CD4-positive, alpha-beta T cell treated with Interleukin-4 for 1 hour (primary cell): Measurements from ENCODE around the gene AFF2.

ENCODE experiments used
- DNase-seq, 2 donors: peaks; one replicate each; pipeline ENCODE4 v3.0.0-alpha.2; 2020 to 2022

The AFF2 gene

DNA sequence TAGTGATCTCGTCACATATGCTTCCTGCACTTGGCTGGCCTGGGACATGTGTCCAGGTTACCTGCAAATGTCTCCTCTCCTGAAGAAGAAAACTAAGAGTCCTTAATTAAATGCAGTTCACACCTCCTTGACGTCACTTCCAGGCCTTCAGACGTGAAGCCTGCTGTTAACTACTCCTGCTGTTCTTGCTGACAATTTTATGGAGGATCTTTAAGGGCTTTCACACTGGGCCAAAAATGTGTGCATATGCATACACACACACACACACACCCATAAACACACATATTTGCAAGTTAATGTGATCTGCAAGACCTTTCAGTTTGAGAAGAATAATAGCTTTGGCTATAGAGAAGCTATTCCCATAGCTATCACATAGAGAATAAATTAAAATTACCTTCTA lies 267.9 kb downstream of the AFF2 start:
- no peak for DNase-seq

DNA sequence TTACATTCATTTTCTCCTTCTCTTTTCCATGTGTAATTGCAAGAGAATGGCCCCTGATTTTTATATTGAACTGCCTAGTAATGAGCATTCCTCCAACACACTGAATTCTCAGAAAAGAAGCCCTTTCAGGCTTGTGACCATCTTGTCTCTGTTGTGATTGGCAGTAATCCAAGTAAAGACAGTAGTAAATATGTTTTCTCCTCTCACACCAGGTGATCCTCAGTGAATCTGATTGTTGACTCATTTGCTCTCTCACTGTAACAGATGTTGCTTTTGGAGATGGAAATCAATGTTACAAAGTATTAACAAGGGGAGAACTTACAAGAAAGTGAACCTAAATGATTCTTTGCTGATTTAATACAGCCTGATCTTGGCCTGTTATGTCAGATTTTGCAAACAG lies 271.0 kb downstream of the AFF2 start:
- no peak for DNase-seq

DNA sequence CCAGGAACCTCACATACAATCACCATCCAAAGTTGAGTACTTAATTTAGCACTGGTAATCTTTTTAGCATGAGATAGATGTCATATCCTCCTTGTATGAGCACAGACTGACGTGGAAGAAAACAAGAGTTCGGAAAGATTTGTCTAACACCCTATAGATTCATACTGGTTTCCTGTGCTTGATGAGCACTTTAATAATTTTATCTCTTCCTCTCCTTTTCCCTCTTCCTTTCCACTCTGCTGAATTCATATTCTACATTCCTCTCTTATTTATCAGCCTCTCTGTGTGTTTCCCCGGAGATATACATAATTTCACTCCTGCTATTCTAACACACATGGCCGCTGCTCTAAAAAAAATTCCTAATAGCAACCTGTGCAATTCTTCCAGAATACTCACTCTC lies 273.9 kb downstream of the AFF2 start:
- no peak for DNase-seq

DNA sequence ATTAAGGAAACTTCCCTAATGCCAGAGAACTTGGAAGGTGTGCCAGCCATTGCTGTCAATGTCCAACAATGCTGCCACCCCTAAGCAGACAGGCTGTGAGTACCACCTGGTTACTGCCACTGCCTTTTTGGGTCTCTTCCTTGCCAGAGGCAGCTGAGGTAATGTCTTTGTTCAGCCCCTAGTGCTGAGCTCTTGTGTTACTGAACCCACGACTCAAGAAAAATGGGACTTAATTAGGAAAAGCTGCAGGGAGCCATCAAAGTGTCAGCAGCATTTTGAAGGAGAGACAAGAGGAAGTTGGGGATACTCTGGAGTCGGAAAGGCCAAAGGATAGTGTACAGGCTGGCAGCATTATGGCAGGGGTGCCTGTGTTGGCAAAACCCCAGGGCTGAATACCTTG lies 283.7 kb downstream of the AFF2 start:
- no peak for DNase-seq

DNA sequence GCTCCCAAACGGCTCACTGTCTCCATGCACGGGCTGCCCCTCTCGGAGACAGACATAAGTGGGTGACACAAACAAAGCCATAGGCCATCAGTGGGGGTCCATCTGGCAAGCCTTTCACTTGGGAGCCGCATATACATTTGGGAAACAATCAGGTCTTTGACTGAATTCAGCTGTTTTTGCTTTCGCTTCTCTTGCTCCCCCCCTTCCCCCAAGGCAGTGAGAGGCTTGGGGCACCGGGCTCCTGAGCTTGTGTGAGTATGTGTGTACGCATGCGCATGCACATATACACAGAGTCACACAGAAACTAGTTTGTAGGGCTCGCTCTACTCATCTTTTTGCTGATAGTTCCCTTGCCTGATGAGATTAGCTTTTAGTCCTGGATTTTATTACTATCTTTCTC lies 284.4 kb downstream of the AFF2 start:
- no peak for DNase-seq

DNA sequence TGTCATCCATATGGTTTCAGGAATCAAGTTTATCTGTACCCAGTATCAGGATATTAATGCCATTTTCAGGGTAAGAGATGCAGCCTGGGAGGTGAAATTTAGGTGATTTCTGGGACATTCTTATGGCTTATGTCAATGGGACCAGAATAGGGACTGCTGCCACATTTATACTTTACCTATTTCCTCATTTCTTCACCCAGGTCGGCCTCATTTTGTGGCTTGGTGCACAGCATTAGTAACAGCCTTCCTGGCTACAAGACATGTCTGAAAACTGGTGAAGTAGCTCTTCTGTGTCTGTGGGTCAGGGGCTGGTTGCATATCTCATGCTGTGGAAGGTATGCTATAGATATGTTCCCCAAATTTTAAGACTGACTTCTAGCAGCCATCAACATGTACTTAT lies 284.8 kb downstream of the AFF2 start:
- no peak for DNase-seq

DNA sequence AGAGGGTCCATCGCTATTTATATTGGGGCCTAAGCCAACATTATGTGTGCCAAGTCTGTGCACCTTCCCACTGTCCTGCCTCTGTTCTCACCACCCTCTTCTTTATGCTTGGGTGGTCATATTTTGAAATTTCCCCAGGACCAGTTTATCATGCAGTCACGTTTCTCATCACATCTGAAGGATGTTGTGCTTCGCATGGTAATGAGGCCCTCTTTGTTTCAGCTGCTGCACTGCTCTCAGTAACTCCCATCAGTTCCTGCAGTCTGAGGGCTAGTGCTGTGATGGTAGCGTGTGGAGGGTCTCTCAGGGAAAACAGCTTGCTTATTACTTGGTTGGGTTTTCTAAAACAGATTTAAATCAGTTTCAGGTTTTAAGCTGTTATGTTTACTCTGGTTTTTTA lies 288.0 kb downstream of the AFF2 start:
- DNase-seq, result no peak

DNA sequence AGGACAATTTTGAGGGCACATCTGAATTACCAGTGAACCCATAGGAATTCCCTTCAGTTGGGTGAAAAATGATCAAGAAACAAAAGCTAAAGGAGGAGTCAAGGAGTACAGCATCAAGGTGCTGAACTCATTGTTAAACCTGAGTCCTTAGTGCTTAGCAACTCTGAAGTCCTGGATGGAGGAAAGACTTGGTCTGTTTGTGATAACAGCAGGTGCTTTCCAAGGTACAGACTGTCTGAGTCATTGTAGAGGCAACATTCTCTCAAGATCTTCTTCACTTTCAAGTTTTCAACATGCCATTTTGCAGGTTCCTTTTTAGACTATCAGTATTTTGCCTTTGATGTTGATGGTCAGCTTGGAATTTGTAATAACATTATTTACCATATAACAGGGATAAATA lies 293.9 kb downstream of the AFF2 start:
- DNase-seq, result no peak

DNA sequence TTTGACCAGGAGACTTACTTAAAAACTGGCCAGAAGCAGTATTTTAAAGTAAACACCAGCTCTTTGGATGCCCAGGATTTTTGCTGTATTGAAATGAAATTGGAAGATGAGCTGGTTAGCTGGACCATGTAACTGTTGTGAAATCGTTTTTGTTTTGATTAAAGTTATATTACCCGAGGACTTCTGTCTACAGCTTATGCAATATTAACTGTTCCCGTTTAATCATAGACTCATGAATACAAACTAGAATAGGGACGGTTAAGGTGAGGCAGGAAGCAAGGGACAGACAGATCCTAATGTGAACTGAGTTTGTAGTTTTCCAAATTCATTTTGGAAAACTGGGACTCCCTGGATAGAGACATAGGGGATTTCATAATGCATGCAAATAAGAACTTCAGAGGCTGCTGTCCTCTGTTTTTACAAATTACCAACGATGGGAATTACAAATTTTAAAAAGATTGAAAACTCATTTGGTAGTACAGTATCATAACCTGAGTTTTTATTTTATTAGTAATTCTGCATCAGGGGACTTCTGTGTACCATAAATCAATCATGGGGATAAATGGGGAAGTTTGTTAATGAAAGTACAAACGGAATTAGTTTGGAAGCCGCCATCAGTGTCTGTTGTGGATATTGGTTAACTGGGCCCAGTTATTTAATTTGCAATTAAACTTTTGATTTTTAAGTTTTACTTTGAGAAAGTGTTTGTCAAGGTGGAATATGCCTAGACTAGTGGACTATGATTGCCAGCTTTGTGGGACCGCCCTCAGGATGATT lies 304.4 kb downstream of the AFF2 start:
- DNase-seq, result no peak

DNA sequence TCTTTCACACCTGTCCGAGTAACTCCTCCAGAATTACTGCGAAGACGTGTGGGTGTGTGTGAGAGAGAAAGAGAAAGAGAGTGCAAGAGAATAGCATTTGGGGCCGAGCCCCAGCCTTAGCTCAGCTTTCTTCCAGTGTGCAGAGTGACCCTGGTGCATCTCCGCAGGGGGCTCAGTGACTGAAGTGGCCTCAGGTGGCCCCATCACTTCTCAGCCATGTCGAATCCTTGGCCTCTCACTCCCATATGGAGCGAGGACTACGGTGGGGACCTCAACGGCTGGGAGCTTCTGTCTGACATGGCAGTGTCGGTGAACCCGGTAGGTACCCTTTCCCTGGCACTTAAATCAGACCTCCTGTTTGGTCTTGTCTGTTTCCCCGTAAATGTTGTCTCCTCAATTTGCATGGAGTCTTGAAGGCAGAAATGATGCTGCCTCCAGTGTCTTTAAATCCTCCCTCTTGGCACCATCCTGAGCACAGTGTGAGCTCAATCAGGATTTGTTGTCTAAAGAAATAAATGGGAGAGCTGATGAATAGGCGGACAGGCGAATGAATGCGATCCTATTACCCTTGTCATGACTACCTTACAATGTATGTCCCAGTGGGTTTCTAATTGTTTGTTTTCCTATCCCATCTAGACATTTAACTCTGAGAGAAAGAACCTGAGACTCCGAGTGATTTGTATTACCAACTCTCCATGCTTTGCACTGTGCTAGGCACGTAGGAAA lies 305.9 kb downstream of the AFF2 start:
- DNase-seq, result no peak

DNA sequence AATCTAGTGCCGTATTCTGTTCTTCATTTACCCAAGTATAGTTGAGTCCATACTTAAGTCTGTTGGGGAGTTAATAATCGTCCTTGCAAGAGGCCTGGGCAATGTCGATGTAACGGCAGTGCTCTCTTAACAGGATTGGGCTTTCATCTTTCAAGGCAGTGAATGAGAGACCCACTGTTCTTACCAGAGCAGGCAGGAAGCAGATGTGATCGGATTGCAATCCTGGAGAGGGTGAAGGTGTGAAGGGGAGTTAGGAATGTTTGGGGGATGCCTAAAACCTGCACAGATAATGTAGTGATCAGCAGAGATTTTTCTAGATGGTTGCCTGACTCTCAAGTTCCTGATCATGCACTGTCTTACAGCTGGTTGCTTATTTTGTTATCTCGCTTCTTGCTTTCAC lies 308.4 kb downstream of the AFF2 start:
- DNase-seq, result no peak

DNA sequence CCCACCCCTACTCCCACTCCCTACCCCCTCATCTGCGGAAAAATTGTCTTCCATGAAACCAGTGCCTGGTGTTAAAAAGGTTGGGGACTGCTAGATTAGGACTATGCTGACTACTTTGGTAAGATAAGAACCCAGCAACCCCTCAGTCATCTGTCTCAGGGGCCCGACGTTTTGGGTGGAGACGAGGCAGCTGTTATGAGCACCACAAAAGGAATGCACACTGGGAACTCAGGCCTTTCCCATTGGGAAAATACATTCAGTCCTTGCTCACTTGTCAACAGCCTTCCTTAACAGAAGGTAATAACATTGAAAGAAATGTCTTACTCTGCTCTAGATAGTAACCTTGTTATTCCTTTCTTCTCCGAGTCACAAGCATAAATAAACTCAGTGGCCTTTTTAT lies 310.8 kb downstream of the AFF2 start:
- no peak for DNase-seq

DNA sequence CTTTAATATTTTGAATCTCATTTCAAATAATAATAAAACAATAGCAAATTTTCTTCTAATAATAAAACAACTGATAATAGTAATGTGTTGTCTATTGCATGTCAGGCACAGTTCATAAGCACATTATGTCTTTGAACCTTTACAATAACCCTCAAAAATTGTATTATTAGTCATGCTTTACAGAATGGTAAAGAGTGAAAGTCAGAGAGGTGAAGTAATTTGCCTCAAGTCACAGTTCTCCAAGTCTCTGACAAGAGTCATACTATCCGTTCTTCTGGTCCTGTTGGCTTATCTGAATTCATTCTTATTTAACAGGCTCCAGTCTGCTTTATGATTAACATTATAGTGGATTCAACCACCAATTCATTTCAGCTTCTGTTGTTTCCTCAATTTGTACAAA lies 313.0 kb downstream of the AFF2 start:
- no peak for DNase-seq

DNA sequence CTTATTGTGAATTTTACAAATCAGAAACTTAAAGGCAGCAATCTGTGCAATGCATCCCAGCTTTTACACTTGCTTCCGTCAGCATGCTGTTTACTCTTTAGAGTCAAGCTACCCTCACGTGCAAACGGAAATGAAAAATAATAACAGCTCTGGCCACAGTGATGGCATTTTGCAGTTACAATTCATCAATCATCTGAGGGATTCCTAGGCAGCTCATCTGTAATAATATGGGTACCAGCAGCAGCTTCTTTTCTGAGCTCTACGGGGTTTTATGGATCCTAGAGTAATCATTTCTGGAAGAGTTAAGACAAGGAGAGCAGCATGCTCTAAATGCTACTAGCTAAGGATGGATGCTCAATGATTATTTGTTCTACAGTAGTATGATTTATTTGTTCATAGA lies 313.6 kb downstream of the AFF2 start:
- DNase-seq, result no peak

DNA sequence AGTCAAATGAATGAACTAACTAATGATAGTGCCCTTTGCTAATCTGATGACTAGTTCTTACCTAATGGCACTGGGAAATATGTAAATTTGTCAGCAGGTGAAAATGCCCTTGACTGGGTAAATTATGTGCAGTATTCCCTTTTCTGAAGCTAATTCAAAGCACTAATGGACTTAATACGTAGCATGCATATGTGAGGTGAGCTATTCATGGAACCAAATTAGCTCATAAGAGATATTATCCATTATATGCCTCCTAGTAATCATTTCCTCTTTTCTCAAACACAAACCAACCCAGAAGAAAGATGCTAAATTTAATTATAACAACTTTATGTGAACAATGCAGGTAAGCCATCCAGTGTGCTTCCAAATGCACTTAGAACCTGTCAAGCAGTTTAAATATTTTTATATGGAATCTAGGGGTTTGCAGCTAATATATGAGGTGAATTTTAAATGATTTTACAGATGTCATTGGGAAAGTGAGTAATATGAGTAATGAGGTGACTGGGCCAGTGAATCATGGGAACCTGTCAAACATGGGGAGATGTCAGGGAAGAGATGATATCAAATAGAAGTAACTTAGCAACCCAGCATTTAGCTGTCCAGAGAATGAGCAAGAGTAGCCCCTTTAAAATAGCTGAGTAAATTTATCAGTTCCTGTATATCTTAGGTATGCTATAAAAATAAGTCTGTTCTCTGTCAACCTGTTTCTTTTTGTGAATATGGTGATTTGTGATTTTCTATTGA lies 315.0 kb downstream of the AFF2 start:
- DNase-seq, result no peak

DNA sequence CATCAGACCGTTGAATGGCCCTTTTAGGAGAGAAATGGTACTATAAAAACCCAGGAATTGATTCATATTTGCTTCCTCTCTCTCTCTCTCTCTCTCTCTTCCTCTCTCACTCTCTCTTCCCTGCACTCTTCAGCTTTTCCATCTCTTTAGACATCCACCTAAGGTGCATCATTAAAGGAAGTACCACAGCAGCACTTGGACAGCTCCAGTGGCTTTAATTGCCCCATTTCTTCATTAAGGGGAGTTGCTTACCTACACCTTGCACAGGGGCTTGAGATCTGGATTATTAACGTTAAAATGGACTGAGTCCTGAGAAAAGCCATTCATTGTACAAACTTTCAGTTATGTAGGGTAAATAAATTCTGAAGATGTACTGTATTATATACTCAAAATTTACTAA lies 323.6 kb downstream of the AFF2 start:
- DNase-seq, result no peak

DNA sequence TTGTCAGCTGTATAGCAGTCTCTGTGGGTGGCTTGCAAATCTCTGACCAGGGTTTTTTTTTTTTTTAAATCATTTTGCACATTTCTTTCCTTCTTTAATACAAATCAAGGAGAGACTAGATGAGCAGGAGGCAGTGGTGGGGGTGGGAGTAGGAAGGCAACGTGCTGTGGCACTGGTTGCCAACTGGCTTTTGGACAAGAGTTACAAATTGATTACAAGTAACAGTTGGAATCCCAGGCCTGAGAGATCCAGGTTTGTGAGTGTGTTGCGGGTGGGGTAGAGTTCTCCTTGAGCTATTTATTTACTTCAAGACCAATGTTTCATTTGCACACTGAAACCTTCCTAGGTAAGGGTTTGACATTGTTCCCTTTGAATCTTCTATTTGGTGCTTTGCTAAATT lies 325.3 kb downstream of the AFF2 start:
- no peak for DNase-seq

DNA sequence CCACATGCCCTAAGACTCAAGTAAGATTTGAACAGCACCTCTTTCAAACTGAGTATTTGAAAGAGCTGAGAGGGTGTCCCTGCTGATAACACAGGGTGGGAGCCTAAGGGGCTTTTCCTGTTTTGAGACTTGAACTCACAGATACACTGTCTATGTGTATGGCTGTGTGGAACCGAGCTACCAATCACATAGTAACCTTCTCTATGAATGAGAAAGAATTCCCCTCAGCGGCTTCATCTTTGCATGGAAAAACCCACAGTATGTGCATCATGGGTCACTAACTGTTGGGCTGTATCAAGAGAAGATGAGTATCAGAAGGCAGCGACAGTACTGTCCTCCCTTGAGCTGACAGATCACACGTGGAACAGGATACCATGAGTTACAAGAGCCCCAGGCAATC lies 336.3 kb downstream of the AFF2 start:
- DNase-seq, result no peak

DNA sequence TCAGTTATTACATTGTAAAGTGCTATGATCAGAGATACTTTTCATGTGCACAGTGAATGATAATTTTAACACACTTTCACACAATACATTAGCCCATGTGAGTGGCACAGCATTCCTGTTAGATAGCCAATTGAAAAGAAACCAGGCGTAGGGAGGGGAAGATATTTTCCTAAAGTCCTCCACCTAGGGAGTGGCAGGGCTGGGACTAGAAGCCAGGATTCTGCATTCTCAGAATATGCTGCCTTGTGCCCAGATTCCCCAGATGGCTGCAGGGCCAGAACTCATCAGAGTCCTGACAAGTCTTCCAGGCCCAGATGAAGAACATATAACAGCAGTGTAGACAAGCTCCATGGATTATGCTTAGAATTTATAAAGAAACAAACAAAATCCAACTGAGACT lies 350.2 kb downstream of the AFF2 start:
- no peak for DNase-seq

DNA sequence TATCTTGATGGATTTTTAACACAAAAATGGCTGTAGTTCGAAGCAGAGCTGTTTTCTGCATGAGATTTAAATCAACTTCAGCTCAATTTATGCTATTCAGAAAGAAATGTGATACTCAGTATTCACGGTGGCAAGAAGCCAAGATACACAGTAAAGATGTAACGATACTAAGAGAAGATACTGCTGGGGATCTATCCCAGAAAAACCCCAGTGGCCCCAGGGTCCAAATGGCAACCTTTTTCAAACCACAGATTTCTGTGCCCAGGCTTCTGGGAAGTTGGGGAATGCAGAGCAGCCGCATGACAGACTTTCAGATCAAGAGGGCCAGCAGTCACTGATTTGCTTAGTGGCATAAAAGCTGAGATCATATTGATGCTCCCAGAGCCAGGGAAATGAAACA lies 353.9 kb downstream of the AFF2 start:
- DNase-seq, result no peak

DNA sequence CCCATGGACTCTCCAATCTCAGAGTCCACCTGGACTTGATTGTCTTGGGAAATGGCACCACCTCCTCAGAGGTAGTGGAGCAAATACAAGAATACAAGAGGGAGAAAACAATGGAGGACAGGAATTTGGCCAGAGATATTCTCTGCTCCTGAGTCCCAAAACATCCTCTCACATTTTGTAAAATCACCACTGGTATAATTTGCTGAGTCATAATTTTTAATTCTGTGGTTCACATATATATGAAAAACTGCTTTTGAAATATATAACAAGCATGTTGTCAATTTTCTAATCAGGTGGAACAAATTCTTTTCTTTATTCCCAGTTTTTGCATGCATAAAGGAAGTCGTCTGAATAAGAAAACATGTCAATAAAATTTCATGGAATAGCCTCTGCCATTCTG lies 356.1 kb downstream of the AFF2 start:
- DNase-seq, result no peak

DNA sequence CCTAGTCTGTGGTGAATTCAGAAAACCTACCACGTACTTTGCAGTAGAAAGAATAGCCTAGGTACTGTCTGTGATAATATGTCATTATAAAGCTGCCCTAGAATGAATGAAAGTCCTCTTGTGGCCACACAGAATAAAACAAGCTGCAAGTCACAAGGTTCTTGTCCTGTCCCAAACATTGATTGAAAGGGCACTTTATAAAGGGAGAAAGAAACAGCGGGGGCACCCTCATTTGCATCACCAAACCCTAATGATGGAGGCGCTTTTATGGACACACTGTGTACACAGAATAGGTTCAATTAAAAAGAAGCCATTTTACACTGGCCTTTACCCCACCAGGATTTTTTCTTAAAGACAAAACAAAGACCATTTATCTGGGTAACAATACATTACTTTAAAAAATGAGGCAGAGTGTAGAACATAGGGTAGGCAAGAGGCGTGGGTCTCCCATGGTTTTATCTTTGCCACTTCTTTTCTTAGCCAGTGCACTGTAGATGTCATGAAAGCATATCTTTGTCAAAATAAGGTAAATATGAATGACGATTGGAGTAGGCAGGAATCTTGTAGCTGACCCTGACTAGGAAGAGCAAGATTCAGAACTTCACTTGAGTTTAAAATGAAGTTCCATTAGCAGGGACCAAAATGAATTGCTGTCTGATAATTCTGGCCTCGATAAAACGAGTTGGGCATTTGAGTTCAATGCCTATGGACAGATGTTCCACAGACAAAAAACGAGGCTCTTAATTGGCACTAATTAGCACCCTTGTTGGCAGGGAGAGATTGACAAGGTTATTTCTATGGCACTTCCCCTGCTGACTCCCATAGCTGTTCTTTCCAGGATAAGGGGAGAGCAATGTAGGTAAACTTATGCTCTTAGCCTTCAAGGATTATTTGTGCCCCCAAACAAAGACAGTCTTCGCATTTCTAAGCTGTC lies 365.1 kb downstream of the AFF2 start:
- DNase-seq, result no peak

DNA sequence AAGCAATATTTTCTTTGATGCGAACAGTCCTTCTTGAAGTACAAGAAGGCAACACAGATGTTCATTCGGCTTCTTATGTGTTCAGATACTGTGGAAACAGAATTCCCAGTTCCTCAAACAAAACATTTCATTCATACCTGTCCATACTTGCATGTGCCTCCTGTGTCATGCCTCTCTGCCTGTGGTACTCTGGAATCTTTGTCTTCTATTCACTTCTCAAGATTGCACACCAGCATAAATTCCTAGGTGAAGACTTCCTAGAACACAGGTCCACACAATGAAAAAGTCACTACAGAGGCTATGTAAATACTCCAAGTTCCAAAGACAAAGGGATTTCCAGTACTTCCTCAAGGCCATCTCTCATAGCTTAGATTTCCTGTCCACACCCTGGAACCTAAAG lies 367.2 kb downstream of the AFF2 start:
- no peak for DNase-seq
